CD4-positive, alpha-beta T cell treated with Interleukin-15 for 4 hours (primary cell): ENCODE results near the gene KANSL3.
"Not testable (repeated sequence)": the region's sequence is repeated elsewhere in the genome, so short reads cannot be mapped to it uniquely, and the experiment has no call there.

Source experiments
- DNase-seq: peaks from one replicate; pipeline ENCODE4 v3.0.0-alpha.2; 2020; ENCODE audit warnings: low spot score

Gene KANSL3

GRCh38 chr2:96638144-96639121 lies at the start of gene KANSL3:
TSS of gene KANSL3 (minus strand) at chr2:96638312. CDS start at chr2:96637135, 1,177 bp downstream.
- peak; percentile 92 for DNase-seq

- no peak for DNase-seq
These were observed 49.2 kb upstream of the KANSL3 start for GRCh38 chr2:96687266-96687665.

- DNase-seq: no peak
These were observed 47.7 kb upstream of the KANSL3 start for GRCh38 chr2:96685577-96686459.

- DNase-seq: no peak
These were observed 46.9 kb upstream of the KANSL3 start for GRCh38 chr2:96684883-96685576.

GRCh38 chr2:96683972-96684820 lies 46.1 kb upstream of the KANSL3 start:
- DNase-seq: no peak

GRCh38 chr2:96683307-96683706 lies 45.2 kb upstream of the KANSL3 start:
- no peak for DNase-seq

- no peak for DNase-seq
These were observed 43.4 kb upstream of the KANSL3 start for GRCh38 chr2:96681540-96681939.

- no peak for DNase-seq
These were observed 42.5 kb upstream of the KANSL3 start for GRCh38 chr2:96680561-96681141.

- no peak for DNase-seq
These were observed 41.7 kb upstream of the KANSL3 start for GRCh38 chr2:96679848-96680247.

GRCh38 chr2:96669539-96670215 lies 31.6 kb upstream of the KANSL3 start:
- DNase-seq: no peak

- DNase-seq: no peak
These were observed 30.7 kb upstream of the KANSL3 start for GRCh38 chr2:96668771-96669170.

- not testable (repeated sequence) for DNase-seq
These were observed 27.6 kb upstream of the KANSL3 start for GRCh38 chr2:96665717-96666116.

GRCh38 chr2:96665083-96665569 lies 27.0 kb upstream of the KANSL3 start:
- no peak for DNase-seq

GRCh38 chr2:96664366-96664925 lies 26.3 kb upstream of the KANSL3 start:
- no peak for DNase-seq

- DNase-seq: no peak
These were observed 25.7 kb upstream of the KANSL3 start for GRCh38 chr2:96663829-96664228.

- DNase-seq: no peak
These were observed 25.1 kb upstream of the KANSL3 start for GRCh38 chr2:96663177-96663576.

- DNase-seq: no peak
These were observed 24.2 kb upstream of the KANSL3 start for GRCh38 chr2:96662360-96662759.

GRCh38 chr2:96661324-96661723 lies 23.2 kb upstream of the KANSL3 start:
- DNase-seq: no peak

- DNase-seq: no peak
These were observed 18.4 kb upstream of the KANSL3 start for GRCh38 chr2:96656540-96656939.

- DNase-seq: no peak
These were observed 17.4 kb upstream of the KANSL3 start for GRCh38 chr2:96655526-96655925.
